ENCODE measurements around the gene DCAF11. TPM values are rescaled to one million over a fixed set of nuclear protein-coding genes. Genes with fewer than 3 reads are reported as not detected.

The DCAF11 gene
- total and polyA plus RNA-seq, 2 of the 13 experiments (the other 11 are each of a cell fraction or from before 2014, with no cell fraction given), result 150 to 257 TPM

- peaks cover 12 to 15% of the 10 kb centered on the region in 2 experiments for H3K36me3 ChIP-seq (replicated peaks in 1 of 2; ENCODE audit: control insufficient read depth in 1 of 2, insufficient read depth in 2 of 2, low read length in 2 of 2)
- intact Hi-C loops (cut with micrococcal nuclease; ENCODE audit: unreplicated experiment), result loop anchor here (5.0 kb wide), 2 partner anchors 111 to 481 kb away; no protein-coding TSS in a partner anchor
- DNase-seq (ENCODE audit: low spot score) (no peak), FAIRE-seq (no peak), ATAC-seq (no peak)
- ChIA-PET POLR2A (interaction anchor here (0.6 to 14.4 kb wide), 85 partner anchors 8 to 1504 kb away, joined by 3 to 627 read pairs (median 6); partner anchors contain the start of genes ACIN1, AJUBA, BCL2L2 and C14orf119), CTCF (ENCODE audit: low intra/inter-chr PET ratio, low total read pairs) (interaction anchor here (1.1 to 3.3 kb wide), 4 partner anchors 16 to 79 kb away, joined by 3 to 15 read pairs (median 8); no protein-coding TSS in a partner anchor)
- BruUV-seq (replicated peaks), result TSS peak; percentile 55
- H3K79me2 ChIP-seq (ENCODE audit: insufficient read depth, low read length), result peaks cover 26% of the 10 kb centered on the region
- 79% methylated on average over 19 of the region's 19 CpGs for WGBS (ENCODE audit: low lambda C conversion rate)
- H3K9me3 ChIP-seq (ENCODE audit: low read length), result no peaks in the 10 kb centered on the region
- H3K4me2 ChIP-seq (ENCODE audit: low read depth, low read length), result peak overlapping the region; percentile 72
- peak overlapping the region; percentile 21 for H2AFZ ChIP-seq (ENCODE audit: low read length)
- 0 out of 2 replicates have a peak, but pooled peaks cover 4% of the 10 kb centered on the region for H4K20me1 ChIP-seq (ENCODE audit: insufficient read depth, low read length)
- H3K9ac ChIP-seq (ENCODE audit: insufficient read depth, low read depth, low read length), result peak overlapping the region; percentile 63
- in situ Hi-C loops (cut with HindIII; ENCODE audit: extremely low pct_ligation_motif_present, low pct_unique_long_range_greater_than_20kb), result loop anchor here (5.0 kb wide), 2 partner anchors 36 to 81 kb away; no protein-coding TSS in a partner anchor
- peaks cover 63% of the 10 kb centered on the region for H3K4me1 ChIP-seq (ENCODE audit: insufficient read depth, low read length)
- H3K4me3 ChIP-seq (replicated peaks in 1 of 3; ENCODE audit: insufficient read depth in 1 of 3, low read depth in 2 of 3, low read length in 3 of 3), result peak overlapping the region in 2 of 3 experiments; percentile 86 to 97; a peak in 3 of 6 replicates
- peak overlapping the region; percentile 71 for H3K27ac ChIP-seq (ENCODE audit: extremely low read length, insufficient read depth, low read length)
- H3K27me3 ChIP-seq (ENCODE audit: control insufficient read depth in 1 of 2, insufficient read depth in 2 of 2, low read length in 2 of 2), result peaks cover 0 to 6% of the 10 kb centered on the region in 2 experiments; a peak in 1 of 5 replicates
- TF ChIP-seq ZNF382 (CRISPR knock-in tag; IDR thresholded peaks at IDR 0.05; ENCODE audit: borderline replicate concordance) (no peak), NR2F2 (IDR thresholded peaks at IDR 0.05; ENCODE audit: borderline replicate concordance, low read depth) (no peak), HINFP (CRISPR knock-in tag; IDR thresholded peaks at IDR 0.05; ENCODE audit: low read depth) (no peak), ZNF460 (CRISPR knock-in tag; IDR thresholded peaks at IDR 0.05; ENCODE audit: borderline replicate concordance) (no peak), MTA3 (CRISPR knock-in tag; IDR thresholded peaks at IDR 0.05) (0 out of 2 replicates have a peak, but pooled peaks have one; percentile 54), DNMT1 (CRISPR knock-in tag; IDR thresholded peaks at IDR 0.05) (no peak), ZNF558 (CRISPR knock-in tag; IDR thresholded peaks at IDR 0.05; ENCODE audit: borderline replicate concordance) (no peak), LBX2 (CRISPR knock-in tag; IDR thresholded peaks at IDR 0.05; ENCODE audit: borderline replicate concordance) (peak; percentile 13; the same call in 1 of the 2 replicates), ZNF652 (CRISPR knock-in tag; IDR thresholded peaks at IDR 0.05; ENCODE audit: borderline replicate concordance, low read depth) (no peak), KDM2A (CRISPR knock-in tag; IDR thresholded peaks at IDR 0.05; ENCODE audit: borderline replicate concordance, low read depth) (no peak), ZNF367 (CRISPR knock-in tag; IDR thresholded peaks at IDR 0.05; ENCODE audit: borderline replicate concordance) (no peak), MAF1 (CRISPR knock-in tag; IDR thresholded peaks at IDR 0.05; ENCODE audit: borderline replicate concordance) (no peak), REXO4 (CRISPR knock-in tag; IDR thresholded peaks at IDR 0.05; ENCODE audit: borderline replicate concordance) (no peak), SPEN (CRISPR knock-in tag; IDR thresholded peaks at IDR 0.05; ENCODE audit: low read depth) (no peak), ARID5B (CRISPR knock-in tag; IDR thresholded peaks at IDR 0.05) (no peak), DNMT3B (CRISPR knock-in tag; conservative IDR thresholded peaks at IDR 0.05) (peak; percentile 20; the same call in 1 of the 2 replicates), MED8 (CRISPR knock-in tag; IDR thresholded peaks at IDR 0.05; ENCODE audit: insufficient replicate concordance) (no peak), ZNF572 (CRISPR knock-in tag; IDR thresholded peaks at IDR 0.05) (no peak)
Observed at GRCh38 chr14:24093207-24093900, 21.2 kb upstream of the DCAF11 start.
